GM12875 (cell line): ENCODE data around the gene RGS8.

ENCODE experiments used
- H3K4me3 ChIP-seq: one replicate; pipeline ENCODE4 v1.5.1; 2011; ENCODE audit warnings: low read depth, low read length, control low read depth
- CTCF ChIP-seq: IDR thresholded peaks from 2 replicates; pipeline ENCODE4 v1.5.1; 2011; ENCODE audit warnings: low read depth, mild to moderate bottlenecking, control low read depth, inconsistent platforms, low read length, moderate library complexity, borderline replicate concordance; ENCODE audit not compliant: insufficient read depth

The RGS8 gene

GRCh38 chr1:182721525-182721924, 37.1 kb upstream of the RGS8 start:
- H3K4me3 ChIP-seq, result no peak overlapping the region
- no peak for TF ChIP-seq CTCF

GRCh38 chr1:182720463-182720862, 36.1 kb upstream of the RGS8 start:
- TF ChIP-seq CTCF, result no peak
- H3K4me3 ChIP-seq, result no peak overlapping the region

- H3K4me3 ChIP-seq, result no peak overlapping the region
- TF ChIP-seq CTCF, result no peak
These were observed 35.2 kb upstream of the RGS8 start for GRCh38 chr1:182719553-182719952.

- no peak overlapping the region for H3K4me3 ChIP-seq
- peak; percentile 32; the same call in 1 of the 2 replicates for TF ChIP-seq CTCF
These were observed 33.9 kb upstream of the RGS8 start for GRCh38 chr1:182718311-182718710.

- no peak for TF ChIP-seq CTCF
- H3K4me3 ChIP-seq, result no peak overlapping the region
These were observed 32.6 kb upstream of the RGS8 start for GRCh38 chr1:182716740-182717720.

GRCh38 chr1:182715531-182715930, 31.1 kb upstream of the RGS8 start:
- TF ChIP-seq CTCF, result no peak
- no peak overlapping the region for H3K4me3 ChIP-seq

GRCh38 chr1:182714546-182714945, 30.2 kb upstream of the RGS8 start:
- no peak for TF ChIP-seq CTCF
- no peak overlapping the region for H3K4me3 ChIP-seq
